Mesenchymal stem cell (in vitro differentiated cells and primary cell): Measurements from ENCODE around the gene NTRK3.

Experiments
- DNase-seq: peaks from one replicate; pipeline ENCODE4 v3.0.0-alpha.2; 2013
- H2AFZ ChIP-seq: one replicate; pipeline ENCODE4 v1.6.1; 2013; ENCODE audit warnings: low read depth, mild to moderate bottlenecking, control low read depth, inconsistent platforms, low read length, moderate library complexity
- H2AK5ac ChIP-seq: 2 replicates; pipeline ENCODE4 v1.6.1; 2013; ENCODE audit warnings: low read length, moderate library complexity, mild to moderate bottlenecking, inconsistent platforms; ENCODE audit not compliant: severe bottlenecking
- H2BK120ac ChIP-seq: one replicate; pipeline ENCODE4 v1.6.1; 2013; ENCODE audit warnings: low read depth, mild to moderate bottlenecking, inconsistent platforms, low read length, moderate library complexity
- H2BK12ac ChIP-seq, 2 experiments: one replicate each; pipeline ENCODE4 v1.6.1; 2013; ENCODE audit warnings: inconsistent platforms in 2 of 2, low read length in 2 of 2, mild to moderate bottlenecking in 2 of 2, moderate library complexity in 2 of 2, control low read depth in 1 of 2
- H2BK15ac ChIP-seq: one replicate; pipeline ENCODE4 v1.6.1; 2013; ENCODE audit warnings: mild to moderate bottlenecking, low read depth, inconsistent platforms; ENCODE audit not compliant: poor library complexity, severe bottlenecking
- H2BK5ac ChIP-seq: 2 replicates; pipeline ENCODE4 v1.6.1; 2013; ENCODE audit warnings: low read depth, mild to moderate bottlenecking, low read length, control low read depth, inconsistent platforms; ENCODE audit not compliant: poor library complexity, severe bottlenecking
- H3K14ac ChIP-seq, 2 experiments: one replicate each; pipeline ENCODE4 v1.6.1; 2013; ENCODE audit warnings: inconsistent platforms in 2 of 2, low read length in 2 of 2, control low read depth in 1 of 2, mild to moderate bottlenecking in 1 of 2, moderate library complexity in 1 of 2
- H3K18ac ChIP-seq, 2 experiments: one replicate each; pipeline ENCODE4 v1.6.1; 2013; ENCODE audit warnings: inconsistent platforms in 2 of 2, low read length in 2 of 2, control low read depth in 1 of 2, low read depth in 1 of 2, mild to moderate bottlenecking in 1 of 2
- H3K23ac ChIP-seq, 2 experiments: one replicate each; pipeline ENCODE4 v1.6.1; 2013; ENCODE audit warnings: inconsistent platforms in 2 of 2, low read length in 2 of 2, mild to moderate bottlenecking in 2 of 2, moderate library complexity in 2 of 2, control low read depth in 1 of 2
- H3K27ac ChIP-seq: 2 replicates; pipeline ENCODE4 v1.5.1; 2013; ENCODE audit warnings: mild to moderate bottlenecking, moderate library complexity, low read length, control low read depth, inconsistent platforms; ENCODE audit not compliant: poor library complexity, severe bottlenecking
- H3K27me3 ChIP-seq, 2 experiments: 2 replicates each; pipeline versions ENCODE4 v1.6.1 to v1.7.0; 2013; ENCODE audit warnings: low read length in 2 of 2, mild to moderate bottlenecking in 2 of 2, moderate library complexity in 2 of 2, control low read depth in 1 of 2, inconsistent platforms in 1 of 2; ENCODE audit not compliant: control insufficient read depth in 1 of 2, insufficient read depth in 1 of 2
- H3K36me3 ChIP-seq, 2 experiments: 2 replicates each; pipeline versions ENCODE4 v1.6.1 to v1.7.0; 2013; ENCODE audit warnings: low read length in 2 of 2, control low read depth in 1 of 2, inconsistent platforms in 1 of 2, low read depth in 1 of 2, mild to moderate bottlenecking in 1 of 2; ENCODE audit not compliant: insufficient read depth in 2 of 2, control insufficient read depth in 1 of 2
- H3K4ac ChIP-seq, 2 experiments: one replicate each; pipeline ENCODE4 v1.6.1; 2013; ENCODE audit warnings: inconsistent platforms in 2 of 2, low read length in 2 of 2, mild to moderate bottlenecking in 2 of 2, moderate library complexity in 2 of 2, control low read depth in 1 of 2, low read depth in 1 of 2
- H3K4me1 ChIP-seq: 2 replicates; pipeline ENCODE4 v1.6.1; 2013; ENCODE audit warnings: low read depth, low read length, control low read depth; ENCODE audit not compliant: control insufficient read depth, insufficient read depth
- H3K4me2 ChIP-seq: 2 replicates; pipeline ENCODE4 v1.6.1; 2013; ENCODE audit warnings: low read length, mild to moderate bottlenecking, inconsistent platforms; ENCODE audit not compliant: poor library complexity, severe bottlenecking
- H3K4me3 ChIP-seq, 2 experiments: 2 replicates each; pipeline versions ENCODE4 v1.5.1 to v1.7.0; 2013; ENCODE audit warnings: low read length in 2 of 2, mild to moderate bottlenecking in 2 of 2, control low read depth in 1 of 2, low read depth in 1 of 2; ENCODE audit not compliant: insufficient read depth in 1 of 2
- H3K79me1 ChIP-seq: replicated peaks from 2 replicates; pipeline ENCODE4 v1.6.1; 2013; ENCODE audit warnings: mild to moderate bottlenecking, control low read depth, low read length, inconsistent platforms; ENCODE audit not compliant: poor library complexity, severe bottlenecking
- H3K9ac ChIP-seq: 2 replicates; pipeline ENCODE4 v1.7.0; 2013; ENCODE audit warnings: mild to moderate bottlenecking, low read length, moderate library complexity
- H3K9me3 ChIP-seq: 2 replicates; pipeline ENCODE4 v1.7.0; 2013; ENCODE audit warnings: mild to moderate bottlenecking, low read length; ENCODE audit not compliant: control insufficient read depth
- H4K8ac ChIP-seq: one replicate; pipeline ENCODE4 v1.6.1; 2013; ENCODE audit warnings: inconsistent platforms, mild to moderate bottlenecking, low read length, moderate library complexity
- H4K91ac ChIP-seq: one replicate; pipeline ENCODE4 v1.6.1; 2013; ENCODE audit warnings: mild to moderate bottlenecking, low read length, inconsistent platforms
- WGBS: methylation state at CpG from one replicate; pipeline ENCODE4 v1.1.7; 2013; ENCODE audit warnings: mixed read lengths; 5-methylcytosine and 5-hydroxymethylcytosine counted together

The NTRK3 gene

DNA sequence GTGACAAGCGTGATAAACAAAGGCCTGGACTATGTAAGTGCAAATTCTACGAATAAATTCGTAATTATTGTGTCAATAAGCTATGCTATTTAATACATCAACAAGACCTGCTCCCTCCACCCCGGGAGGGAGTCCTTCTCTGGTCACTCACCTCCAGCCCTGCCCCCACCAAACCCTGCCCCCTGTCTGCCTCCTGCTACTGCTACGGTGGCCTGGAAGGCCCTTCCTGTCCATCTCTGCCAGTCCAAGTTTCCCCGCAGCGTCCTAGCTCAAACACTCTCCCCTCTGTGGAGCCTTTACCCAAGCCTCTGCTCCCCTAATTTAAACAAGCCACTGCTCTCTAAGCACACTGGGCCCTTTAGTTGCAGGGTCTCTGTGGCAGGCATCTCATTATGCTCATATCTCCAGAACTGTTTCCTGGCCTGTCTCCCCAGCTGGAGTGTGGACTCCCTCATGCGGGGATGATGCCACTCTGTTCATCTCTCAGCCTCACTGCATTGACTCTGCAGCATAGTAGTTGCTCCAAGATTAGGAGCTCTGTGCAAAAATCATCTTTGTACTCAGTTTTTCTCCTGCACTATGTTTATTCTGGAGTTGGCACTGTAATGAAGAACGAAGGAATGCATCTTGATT is 241.2 kb downstream of the NTRK3 start:
- no peaks in the 10 kb centered on the region for H3K79me1 ChIP-seq
- H2AK5ac ChIP-seq, result no peak overlapping the region
- H4K91ac ChIP-seq, result no peak overlapping the region
- 74% methylated on average over 7 of the region's 9 CpGs for WGBS
- H3K9ac ChIP-seq, result no peak overlapping the region
- H3K27ac ChIP-seq, result no peak overlapping the region
- no peak overlapping the region for H2AFZ ChIP-seq
- no peak overlapping the region for H2BK5ac ChIP-seq
- no peak for DNase-seq
- no peak overlapping the region for H3K14ac ChIP-seq
- no peak overlapping the region for H3K23ac ChIP-seq
- H3K36me3 ChIP-seq, result no peaks in the 10 kb centered on the region
- no peak overlapping the region for H3K4me3 ChIP-seq
- no peak overlapping the region for H3K4me2 ChIP-seq
- H3K27me3 ChIP-seq, result peaks cover 0 to 56% of the 10 kb centered on the region in 2 experiments
- no peaks in the 10 kb centered on the region for H3K9me3 ChIP-seq
- no peak overlapping the region for H3K18ac ChIP-seq
- no peak overlapping the region for H2BK120ac ChIP-seq
- no peak overlapping the region for H2BK15ac ChIP-seq
- H4K8ac ChIP-seq, result no peak overlapping the region
- H3K4ac ChIP-seq, result no peak overlapping the region
- no peak overlapping the region for H2BK12ac ChIP-seq
- H3K4me1 ChIP-seq, result no peaks in the 10 kb centered on the region

DNA sequence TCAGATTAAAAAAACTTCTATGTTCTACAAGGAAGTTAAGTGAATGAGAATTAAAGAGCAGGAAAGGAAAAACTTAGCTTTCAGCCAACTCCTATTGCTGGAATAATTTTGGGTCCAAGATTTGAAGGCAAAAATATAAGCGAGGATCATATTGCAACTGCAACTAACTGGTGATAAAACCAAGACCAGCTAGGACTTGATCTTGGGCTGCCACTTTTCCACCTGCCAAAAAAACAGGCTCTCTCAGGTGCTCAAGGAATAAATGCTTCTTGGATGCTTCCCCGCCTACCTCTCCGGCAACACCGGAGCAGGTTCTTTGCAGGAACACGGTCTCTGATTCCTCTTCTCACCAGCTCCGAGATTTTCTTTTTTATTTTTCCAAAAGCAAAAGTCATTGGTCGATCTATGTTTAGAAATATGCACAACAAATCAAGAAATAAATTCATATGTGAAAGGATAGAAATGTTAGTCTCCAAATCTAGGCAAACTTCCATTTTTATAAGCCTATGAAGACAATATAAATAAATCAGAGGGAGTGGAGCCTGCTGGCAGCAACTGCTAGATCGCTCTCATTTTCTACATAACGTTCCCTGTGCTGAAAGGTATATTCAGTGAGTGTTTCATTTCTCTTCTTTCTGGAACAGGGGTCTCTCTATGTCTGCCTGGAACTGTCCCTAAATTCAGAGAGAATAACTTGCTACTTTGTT is 241.9 kb downstream of the NTRK3 start:
- no peak overlapping the region for H3K4ac ChIP-seq
- no peaks in the 10 kb centered on the region for H3K9me3 ChIP-seq
- no peak overlapping the region for H2AK5ac ChIP-seq
- H3K4me3 ChIP-seq, result no peak overlapping the region
- no peak overlapping the region for H4K91ac ChIP-seq
- no peak overlapping the region for H2BK12ac ChIP-seq
- H3K36me3 ChIP-seq, result no peaks in the 10 kb centered on the region
- H3K79me1 ChIP-seq, result no peaks in the 10 kb centered on the region
- H3K27ac ChIP-seq, result no peak overlapping the region
- H2BK15ac ChIP-seq, result no peak overlapping the region
- H3K18ac ChIP-seq, result no peak overlapping the region
- no peak overlapping the region for H2BK120ac ChIP-seq
- 92% methylated on average over 8 of the region's 9 CpGs for WGBS
- no peak overlapping the region for H3K14ac ChIP-seq
- H3K27me3 ChIP-seq, result peaks cover 0 to 52% of the 10 kb centered on the region in 2 experiments
- no peak overlapping the region for H4K8ac ChIP-seq
- H3K4me2 ChIP-seq, result no peak overlapping the region
- no peak overlapping the region for H3K23ac ChIP-seq
- no peaks in the 10 kb centered on the region for H3K4me1 ChIP-seq
- no peak overlapping the region for H3K9ac ChIP-seq
- no peak overlapping the region for H2AFZ ChIP-seq
- no peak for DNase-seq
- no peak overlapping the region for H2BK5ac ChIP-seq

DNA sequence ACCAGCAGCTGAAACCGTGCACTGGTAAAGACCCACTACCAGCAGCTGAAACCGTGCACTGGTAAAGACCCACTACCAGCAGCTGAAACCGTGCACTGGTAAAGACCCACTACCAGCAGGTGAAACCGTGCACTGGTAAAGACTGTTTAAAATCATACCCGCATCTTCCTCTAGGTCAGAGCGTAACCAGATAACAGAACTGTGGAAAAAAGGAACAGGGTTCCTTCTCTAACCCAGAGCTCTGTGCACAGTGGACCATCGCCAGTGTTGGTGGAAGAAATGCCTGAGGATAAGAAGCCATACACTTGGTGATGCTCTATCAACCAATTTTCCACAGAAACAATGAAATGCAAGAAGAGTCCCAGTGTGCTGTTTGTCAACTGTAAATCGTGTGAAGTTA is 243.4 kb downstream of the NTRK3 start:
- no peak overlapping the region for H3K4ac ChIP-seq
- 83% methylated on average over 6 of the region's 8 CpGs for WGBS
- H2BK120ac ChIP-seq, result no peak overlapping the region
- no peaks in the 10 kb centered on the region for H3K36me3 ChIP-seq
- no peak overlapping the region for H3K14ac ChIP-seq
- H2BK5ac ChIP-seq, result no peak overlapping the region
- H2BK15ac ChIP-seq, result no peak overlapping the region
- H3K79me1 ChIP-seq, result no peaks in the 10 kb centered on the region
- H3K18ac ChIP-seq, result no peak overlapping the region
- H3K27me3 ChIP-seq, result peaks cover 0 to 54% of the 10 kb centered on the region in 2 experiments
- no peak overlapping the region for H2BK12ac ChIP-seq
- no peak overlapping the region for H4K91ac ChIP-seq
- H2AK5ac ChIP-seq, result no peak overlapping the region
- H3K9ac ChIP-seq, result no peak overlapping the region
- H3K4me2 ChIP-seq, result no peak overlapping the region
- no peak overlapping the region for H4K8ac ChIP-seq
- H3K9me3 ChIP-seq, result no peaks in the 10 kb centered on the region
- H2AFZ ChIP-seq, result no peak overlapping the region
- H3K27ac ChIP-seq, result no peak overlapping the region
- no peaks in the 10 kb centered on the region for H3K4me1 ChIP-seq
- no peak overlapping the region for H3K23ac ChIP-seq
- DNase-seq, result no peak
- no peak overlapping the region for H3K4me3 ChIP-seq

DNA sequence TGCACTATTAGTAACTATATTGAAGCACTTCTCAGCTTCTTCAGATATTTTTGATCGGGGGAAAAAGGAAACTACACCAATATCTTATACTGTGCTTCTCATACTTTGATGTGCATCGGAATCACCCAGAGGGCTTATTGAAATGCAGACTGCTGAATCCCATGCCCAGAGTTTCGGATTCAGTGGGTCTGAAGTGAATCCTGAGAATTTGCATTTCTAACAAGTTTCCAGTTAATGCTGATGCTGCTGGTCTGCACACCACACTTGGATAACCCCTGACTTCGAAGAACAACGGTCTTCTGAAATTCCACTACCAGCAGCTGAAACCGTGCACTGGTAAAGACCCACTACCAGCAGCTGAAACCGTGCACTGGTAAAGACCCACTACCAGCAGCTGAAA is 243.9 kb downstream of the NTRK3 start:
- H3K36me3 ChIP-seq, result no peaks in the 10 kb centered on the region
- H2AK5ac ChIP-seq, result no peak overlapping the region
- no peak overlapping the region for H4K8ac ChIP-seq
- no peak overlapping the region for H3K27ac ChIP-seq
- no peak for DNase-seq
- no peak overlapping the region for H4K91ac ChIP-seq
- no peak overlapping the region for H3K4ac ChIP-seq
- 73% methylated on average over 7 of the region's 7 CpGs for WGBS
- H3K4me1 ChIP-seq, result no peaks in the 10 kb centered on the region
- H3K4me2 ChIP-seq, result no peak overlapping the region
- no peak overlapping the region for H2BK5ac ChIP-seq
- peaks cover 0 to 52% of the 10 kb centered on the region in 2 experiments for H3K27me3 ChIP-seq
- no peaks in the 10 kb centered on the region for H3K9me3 ChIP-seq
- H3K79me1 ChIP-seq, result no peaks in the 10 kb centered on the region
- H3K23ac ChIP-seq, result no peak overlapping the region
- H3K14ac ChIP-seq, result no peak overlapping the region
- no peak overlapping the region for H2BK15ac ChIP-seq
- H2AFZ ChIP-seq, result no peak overlapping the region
- H3K9ac ChIP-seq, result no peak overlapping the region
- no peak overlapping the region for H3K18ac ChIP-seq
- H2BK120ac ChIP-seq, result no peak overlapping the region
- no peak overlapping the region for H2BK12ac ChIP-seq
- H3K4me3 ChIP-seq, result no peak overlapping the region
